K562 (cell line): Measurements from ENCODE around the gene NOSTRIN. TPM values are rescaled to one million over a fixed set of nuclear protein-coding genes. Genes with fewer than 3 reads are reported as not detected.

Experiments used
- BACH1 ChIP-seq: fragments of 200-800 bp; sonication (Bioruptor generic); IDR thresholded peaks from 2 replicates; pipeline ENCODE4 v1.6.1; 2016; ENCODE audit warnings: missing genetic modification characterization, missing compliant biosample characterization
- CEBPG ChIP-seq, 3 experiments: fragments of 200-800 bp in 1 of 3; sonication (Bioruptor generic) in 1 of 3; sonication (generic) in 1 of 3; formaldehyde crosslinking in 1 of 3; IDR thresholded peaks in 2 of 3; conservative IDR thresholded peaks in 1 of 3; 2 replicates each; pipeline versions ENCODE4 v1.6.1 to v1.8.0; 2016 to 2022; ENCODE audit warnings: missing compliant biosample characterization in 2 of 3, missing genetic modification characterization in 2 of 3, mild to moderate bottlenecking in 1 of 3, missing genetic modification reagents in 1 of 3
- ESRRA ChIP-seq: fragments of 450-650 bp; IDR thresholded peaks from 2 replicates; pipeline ENCODE4 v1.6.1; 2014; ENCODE audit warnings: low read depth, mild to moderate bottlenecking, moderate library complexity, borderline replicate concordance
- FOXJ2 ChIP-seq: fragments of 200-800 bp; sonication (Bioruptor generic); IDR thresholded peaks from 2 replicates; pipeline ENCODE4 v1.6.1; 2016; ENCODE audit warnings: missing genetic modification characterization, missing compliant biosample characterization
- HNRNPH1 ChIP-seq: fragments of 200-400 bp; formaldehyde crosslinking; optimal IDR thresholded peaks from 2 replicates; pipeline ENCODE3; 2017; ENCODE audit warnings: low read depth, mild to moderate bottlenecking, low read length, moderate library complexity
- JUNB ChIP-seq: fragments of 450-650 bp; formaldehyde crosslinking; conservative IDR thresholded peaks from 2 replicates; pipeline ENCODE4 v1.4.0; 2020; ENCODE audit warnings: mild to moderate bottlenecking
- NBN ChIP-seq: fragments of 450-650 bp; IDR thresholded peaks from 2 replicates; pipeline ENCODE4 v1.6.1; 2016; ENCODE audit warnings: low read depth, mild to moderate bottlenecking
- NEUROD1 ChIP-seq: fragments of 150-350 bp; IDR thresholded peaks from 2 replicates; pipeline ENCODE4 v1.6.1; 2014; ENCODE audit warnings: borderline replicate concordance, low read length, low read depth; ENCODE audit not compliant: partially characterized antibody
- NFE2L1 ChIP-seq: fragments of 450-650 bp; IDR thresholded peaks from 2 replicates; pipeline ENCODE4 v1.6.1; 2016; ENCODE audit warnings: missing genetic modification characterization, low read depth, mild to moderate bottlenecking, missing compliant biosample characterization, moderate library complexity, borderline replicate concordance
- POLR3A ChIP-seq: IDR thresholded peaks from 2 replicates; pipeline ENCODE4 v1.6.1; 2011; ENCODE audit warnings: borderline replicate concordance, mild to moderate bottlenecking, moderate library complexity; ENCODE audit not compliant: insufficient read length, insufficient read depth; ENCODE audit errors: extremely low read depth
- PTRF ChIP-seq: fragments of 450-650 bp; IDR thresholded peaks from 2 replicates; pipeline ENCODE4 v1.6.1; 2016; ENCODE audit warnings: mild to moderate bottlenecking, missing genetic modification characterization, missing compliant biosample characterization
- SMARCA4 ChIP-seq: fragments of 450-650 bp; IDR thresholded peaks from 2 replicates; pipeline ENCODE4 v1.6.1; 2016
- SMC3 ChIP-seq: conservative IDR thresholded peaks from 2 replicates; pipeline ENCODE4 v1.6.1; 2011; ENCODE audit warnings: low read depth, low read length, improper control_type of control experiment; ENCODE audit not compliant: insufficient read depth
- ZFX ChIP-seq: sonication (generic); formaldehyde crosslinking; IDR thresholded peaks from 2 replicates; pipeline ENCODE4 v1.8.0; 2022; ENCODE audit warnings: mild to moderate bottlenecking, missing genetic modification reagents, moderate library complexity
- ZNF232 ChIP-seq: sonication (generic); formaldehyde crosslinking; IDR thresholded peaks from 2 replicates; pipeline ENCODE4 v1.8.0; 2022; ENCODE audit warnings: mild to moderate bottlenecking, missing genetic modification reagents
- ZNF436 ChIP-seq: fragments of 250-450, 450-650 bp; sonication (Bioruptor Pico); formaldehyde crosslinking; IDR thresholded peaks from 2 replicates; pipeline ENCODE4 v1.7.0; 2020; ENCODE audit warnings: mild to moderate bottlenecking
- ZNF57 ChIP-seq: fragments of 450-650 bp; formaldehyde crosslinking; IDR thresholded peaks from 2 replicates; pipeline ENCODE4 v1.4.0; 2020; ENCODE audit warnings: mild to moderate bottlenecking, moderate library complexity
- ZNF75A ChIP-seq: fragments of 450-650 bp; formaldehyde crosslinking; IDR thresholded peaks from 2 replicates; pipeline ENCODE4 v1.4.0; 2020; ENCODE audit warnings: mild to moderate bottlenecking
- polyA plus RNA-seq, 8 experiments: library from polyadenylated mRNA; depleted of rRNA in 4 of 8; stranded (reverse) in 5 of 8; unstranded in 3 of 8; fragments of >200 nt; fragmentation: Nextera tagmentation in 2 of 8; fragmentation: Illumina TruSeq in 1 of 8; extraction: Ambion mirVana in 2 of 8; extraction: Trizol in 1 of 8; gene quantifications; 2 replicates each; pipeline versions ENCODE4 v1.2.1 to v1.2.3, GENCODE V29; 2011 to 2014; ENCODE audit warnings: inconsistent platforms in 1 of 8, missing spikeins in 1 of 8
- total RNA-seq, 7 experiments: library from RNA; depleted of rRNA in 6 of 7; stranded (reverse); fragments of >200 nt in 6 of 7; fragmentation: Illumina TruSeq in 2 of 7; extraction: Trizol in 2 of 7; gene quantifications; 2 replicates each; pipeline versions ENCODE4 v1.2.1 to v1.2.3, GENCODE V29; 2011 to 2021; ENCODE audit warnings: low replicate concordance in 1 of 7
- TF ChIP-seq, protein P1 (sequence below), 2 experiments: IDR thresholded peaks in 1 of 2; conservative IDR thresholded peaks in 1 of 2; 2 replicates each; pipeline ENCODE4 v1.6.1; 2016; ENCODE audit warnings: low read depth in 2 of 2, mild to moderate bottlenecking in 1 of 2, missing compliant biosample characterization in 1 of 2, missing genetic modification characterization in 1 of 2, moderate library complexity in 1 of 2
- TF ChIP-seq, protein P2 (sequence below): fragments of 250-450 bp; sonication (Bioruptor Pico); IDR thresholded peaks from 2 replicates; pipeline ENCODE4 v1.5.1; 2021; ENCODE audit warnings: mild to moderate bottlenecking
- TF ChIP-seq, protein P3 (sequence below): fragments of 250-450 bp; sonication (Bioruptor Pico); IDR thresholded peaks from 2 replicates; pipeline ENCODE4 v1.4.0; 2020; ENCODE audit warnings: borderline replicate concordance
- TF ChIP-seq, protein P4 (sequence below): fragments of 250-450 bp; sonication (Bioruptor Pico); IDR thresholded peaks from 2 replicates; pipeline ENCODE4 v1.8.0; 2021; ENCODE audit warnings: mild to moderate bottlenecking, moderate library complexity

NOSTRIN gene
- total and polyA plus RNA-seq, 9 of the 15 experiments (the other 6 are each of a cell fraction or from before 2014, with no cell fraction given) = 26.7 to 82.9 (median 56.3) TPM

DNA sequence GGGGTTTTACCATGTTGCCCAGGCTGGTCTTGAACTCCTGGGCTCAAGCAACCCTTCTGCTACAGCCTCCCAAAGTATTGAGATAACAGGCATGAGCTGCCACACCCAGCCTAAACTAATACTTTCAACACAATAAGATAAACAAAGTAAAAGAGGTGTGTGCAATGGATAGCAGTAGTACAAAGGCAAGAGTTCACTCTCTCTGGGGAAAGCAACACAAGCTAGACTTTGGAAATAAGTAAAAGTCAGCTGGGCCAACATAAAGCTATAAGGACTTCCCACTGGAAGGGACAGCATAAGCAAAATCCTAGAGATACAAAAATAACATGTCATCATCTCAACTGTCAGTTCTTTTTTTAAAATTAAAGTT, 5.2 kb upstream of the NOSTRIN start (continued):
- TF ChIP-seq NEUROD1 (no peak), FOXJ2 (tag) (no peak; the same call in 1 of the 2 replicates), BACH1 (tag) (no peak), CEBPG (CRISPR knock-in tag; IDR thresholded peaks at IDR 0.05) (no peak), CEBPG (tag; conservative IDR thresholded peaks at IDR 0.05 in 1 of 2, IDR thresholded peaks at IDR 0.05 in 1 of 2) (no peak), ZNF232 (no peak), POLR3A (no peak), ZNF436 (CRISPR knock-in tag) (no peak), ZNF57 (CRISPR knock-in tag) (no peak), ESRRA (no peak), SMARCA4 (peak; percentile 14; the same call in 1 of the 2 replicates), HNRNPH1 (no peak), NFE2L1 (tag) (no peak), SMC3 (no peak), NBN (no peak), JUNB (CRISPR knock-in tag) (no peak), ZFX (no peak), PTRF (tag) (no peak), ZNF75A (CRISPR knock-in tag) (no peak)
- TF ChIP-seq, protein P1, sequence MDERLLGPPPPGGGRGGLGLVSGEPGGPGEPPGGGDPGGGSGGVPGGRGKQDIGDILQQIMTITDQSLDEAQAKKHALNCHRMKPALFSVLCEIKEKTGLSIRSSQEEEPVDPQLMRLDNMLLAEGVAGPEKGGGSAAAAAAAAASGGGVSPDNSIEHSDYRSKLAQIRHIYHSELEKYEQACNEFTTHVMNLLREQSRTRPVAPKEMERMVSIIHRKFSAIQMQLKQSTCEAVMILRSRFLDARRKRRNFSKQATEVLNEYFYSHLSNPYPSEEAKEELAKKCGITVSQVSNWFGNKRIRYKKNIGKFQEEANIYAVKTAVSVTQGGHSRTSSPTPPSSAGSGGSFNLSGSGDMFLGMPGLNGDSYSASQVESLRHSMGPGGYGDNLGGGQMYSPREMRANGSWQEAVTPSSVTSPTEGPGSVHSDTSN (CRISPR knock-in tag; IDR thresholded peaks at IDR 0.05; ENCODE audit: low read depth) = no peak
- TF ChIP-seq, protein P1 (tag; conservative IDR thresholded peaks at IDR 0.05; ENCODE audit: low read depth) = 0 out of 2 replicates have a peak, but pooled peaks have one; percentile 5
- TF ChIP-seq, protein P2, sequence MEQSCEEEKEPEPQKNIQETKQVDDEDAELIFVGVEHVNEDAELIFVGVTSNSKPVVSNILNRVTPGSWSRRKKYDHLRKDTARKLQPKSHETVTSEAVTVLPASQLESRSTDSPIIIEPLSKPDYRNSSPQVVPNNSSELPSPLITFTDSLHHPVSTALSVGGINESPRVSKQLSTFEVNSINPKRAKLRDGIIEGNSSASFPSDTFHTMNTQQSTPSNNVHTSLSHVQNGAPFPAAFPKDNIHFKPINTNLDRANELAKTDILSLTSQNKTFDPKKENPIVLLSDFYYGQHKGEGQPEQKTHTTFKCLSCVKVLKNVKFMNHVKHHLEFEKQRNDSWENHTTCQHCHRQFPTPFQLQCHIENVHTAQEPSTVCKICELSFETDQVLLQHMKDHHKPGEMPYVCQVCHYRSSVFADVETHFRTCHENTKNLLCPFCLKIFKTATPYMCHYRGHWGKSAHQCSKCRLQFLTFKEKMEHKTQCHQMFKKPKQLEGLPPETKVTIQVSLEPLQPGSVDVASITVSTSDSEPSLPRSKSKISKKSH (CRISPR knock-in tag) = no peak
- TF ChIP-seq, protein P3, sequence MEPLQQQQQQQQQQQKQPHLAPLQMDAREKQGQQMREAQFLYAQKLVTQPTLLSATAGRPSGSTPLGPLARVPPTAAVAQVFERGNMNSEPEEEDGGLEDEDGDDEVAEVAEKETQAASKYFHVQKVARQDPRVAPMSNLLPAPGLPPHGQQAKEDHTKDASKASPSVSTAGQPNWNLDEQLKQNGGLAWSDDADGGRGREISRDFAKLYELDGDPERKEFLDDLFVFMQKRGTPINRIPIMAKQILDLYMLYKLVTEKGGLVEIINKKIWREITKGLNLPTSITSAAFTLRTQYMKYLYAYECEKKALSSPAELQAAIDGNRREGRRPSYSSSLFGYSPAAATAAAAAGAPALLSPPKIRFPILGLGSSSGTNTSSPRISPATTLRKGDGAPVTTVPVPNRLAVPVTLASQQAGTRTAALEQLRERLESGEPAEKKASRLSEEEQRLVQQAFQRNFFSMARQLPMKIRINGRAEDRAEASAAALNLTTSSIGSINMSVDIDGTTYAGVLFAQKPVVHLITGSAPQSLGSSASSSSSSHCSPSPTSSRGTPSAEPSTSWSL (CRISPR knock-in tag) = no peak
- TF ChIP-seq, protein P4, sequence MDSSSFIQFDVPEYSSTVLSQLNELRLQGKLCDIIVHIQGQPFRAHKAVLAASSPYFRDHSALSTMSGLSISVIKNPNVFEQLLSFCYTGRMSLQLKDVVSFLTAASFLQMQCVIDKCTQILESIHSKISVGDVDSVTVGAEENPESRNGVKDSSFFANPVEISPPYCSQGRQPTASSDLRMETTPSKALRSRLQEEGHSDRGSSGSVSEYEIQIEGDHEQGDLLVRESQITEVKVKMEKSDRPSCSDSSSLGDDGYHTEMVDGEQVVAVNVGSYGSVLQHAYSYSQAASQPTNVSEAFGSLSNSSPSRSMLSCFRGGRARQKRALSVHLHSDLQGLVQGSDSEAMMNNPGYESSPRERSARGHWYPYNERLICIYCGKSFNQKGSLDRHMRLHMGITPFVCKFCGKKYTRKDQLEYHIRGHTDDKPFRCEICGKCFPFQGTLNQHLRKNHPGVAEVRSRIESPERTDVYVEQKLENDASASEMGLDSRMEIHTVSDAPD (CRISPR knock-in tag) = no peak
